Neural progenitor cell (in vitro differentiated cells): ENCODE results near the gene CFAP53.

ENCODE experiments used
- EZH2 ChIP-seq: fragments of 200-600 bp; sonication (generic); IDR thresholded peaks from 2 replicates; pipeline ENCODE4 v1.6.1; 2017; ENCODE audit warnings: antibody characterized with exemption, mild to moderate bottlenecking, moderate library complexity
- EZH2phosphoT487 ChIP-seq: fragments of 200-600 bp; sonication (generic); IDR thresholded peaks from 2 replicates; pipeline ENCODE4 v1.6.1; 2017; ENCODE audit warnings: antibody characterized with exemption
- TF ChIP-seq, protein P1 (sequence below): fragments of 200-600 bp; sonication (generic); IDR thresholded peaks from 2 replicates; pipeline ENCODE4 v1.5.1; 2017; ENCODE audit warnings: antibody characterized with exemption, mild to moderate bottlenecking

DNA sequence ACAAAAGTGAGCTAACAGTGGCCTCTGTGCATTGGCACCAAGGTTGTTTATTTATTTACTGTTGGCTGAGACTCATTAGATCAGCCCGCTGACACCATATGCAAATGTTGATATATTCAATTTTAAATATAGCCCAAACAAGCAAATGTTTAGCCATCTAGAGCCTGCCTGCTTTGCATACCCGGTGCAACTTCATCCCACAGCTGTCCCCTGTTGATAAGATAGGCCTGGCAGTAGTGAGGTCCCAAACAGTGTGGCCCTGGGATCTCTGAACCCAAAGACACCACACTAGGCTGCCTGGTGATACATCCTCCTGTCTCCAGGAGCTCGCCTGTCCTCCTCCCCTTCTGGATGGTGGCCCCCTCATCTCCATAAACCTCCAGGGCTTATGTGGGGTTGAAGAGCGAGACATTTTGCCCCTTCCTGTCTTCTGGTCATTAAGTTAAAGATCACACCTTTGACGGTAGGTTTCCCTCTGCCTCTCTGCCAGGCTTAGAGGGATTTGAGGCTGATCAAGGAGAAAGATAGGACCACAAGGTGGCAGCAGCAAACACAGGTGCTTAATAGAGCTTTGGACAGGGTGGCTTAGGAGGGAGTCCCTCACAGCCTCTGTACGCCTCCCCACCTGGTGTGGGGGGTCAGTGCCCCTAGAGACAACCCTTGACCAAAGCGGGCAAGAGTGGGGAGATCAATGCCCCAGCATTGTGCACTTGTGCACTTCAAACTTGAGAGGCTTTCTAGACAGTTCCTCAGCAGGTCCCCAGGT, 47.7 kb downstream of the CFAP53 start:
- TF ChIP-seq EZH2 (no peak), EZH2phosphoT487 (no peak)
- TF ChIP-seq, protein P1, sequence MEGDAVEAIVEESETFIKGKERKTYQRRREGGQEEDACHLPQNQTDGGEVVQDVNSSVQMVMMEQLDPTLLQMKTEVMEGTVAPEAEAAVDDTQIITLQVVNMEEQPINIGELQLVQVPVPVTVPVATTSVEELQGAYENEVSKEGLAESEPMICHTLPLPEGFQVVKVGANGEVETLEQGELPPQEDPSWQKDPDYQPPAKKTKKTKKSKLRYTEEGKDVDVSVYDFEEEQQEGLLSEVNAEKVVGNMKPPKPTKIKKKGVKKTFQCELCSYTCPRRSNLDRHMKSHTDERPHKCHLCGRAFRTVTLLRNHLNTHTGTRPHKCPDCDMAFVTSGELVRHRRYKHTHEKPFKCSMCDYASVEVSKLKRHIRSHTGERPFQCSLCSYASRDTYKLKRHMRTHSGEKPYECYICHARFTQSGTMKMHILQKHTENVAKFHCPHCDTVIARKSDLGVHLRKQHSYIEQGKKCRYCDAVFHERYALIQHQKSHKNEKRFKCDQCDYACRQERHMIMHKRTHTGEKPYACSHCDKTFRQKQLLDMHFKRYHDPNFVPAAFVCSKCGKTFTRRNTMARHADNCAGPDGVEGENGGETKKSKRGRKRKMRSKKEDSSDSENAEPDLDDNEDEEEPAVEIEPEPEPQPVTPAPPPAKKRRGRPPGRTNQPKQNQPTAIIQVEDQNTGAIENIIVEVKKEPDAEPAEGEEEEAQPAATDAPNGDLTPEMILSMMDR, result peak; percentile 61
